PC-3 (cell line): ENCODE results near the gene TTLL1.

ENCODE experiments used
- EZH2 ChIP-seq: fragments of 300-600 bp; sonication (generic); IDR thresholded peaks from one replicate; pipeline ENCODE4 v1.6.1; 2017; ENCODE audit warnings: antibody characterized with exemption, mild to moderate bottlenecking, low read length; ENCODE audit not compliant: unreplicated experiment
- EZH2phosphoT487 ChIP-seq: fragments of 300-600 bp; sonication (generic); IDR thresholded peaks from 2 replicates; pipeline ENCODE4 v1.6.1; 2018; ENCODE audit warnings: mild to moderate bottlenecking, antibody characterized with exemption, low read length, borderline replicate concordance
- TF ChIP-seq, protein P1 (sequence below): fragments of 300-600 bp; sonication (generic); conservative IDR thresholded peaks from 2 replicates; pipeline ENCODE4 v1.5.1; 2017; ENCODE audit warnings: antibody characterized with exemption, low read depth, mild to moderate bottlenecking, low read length

DNA sequence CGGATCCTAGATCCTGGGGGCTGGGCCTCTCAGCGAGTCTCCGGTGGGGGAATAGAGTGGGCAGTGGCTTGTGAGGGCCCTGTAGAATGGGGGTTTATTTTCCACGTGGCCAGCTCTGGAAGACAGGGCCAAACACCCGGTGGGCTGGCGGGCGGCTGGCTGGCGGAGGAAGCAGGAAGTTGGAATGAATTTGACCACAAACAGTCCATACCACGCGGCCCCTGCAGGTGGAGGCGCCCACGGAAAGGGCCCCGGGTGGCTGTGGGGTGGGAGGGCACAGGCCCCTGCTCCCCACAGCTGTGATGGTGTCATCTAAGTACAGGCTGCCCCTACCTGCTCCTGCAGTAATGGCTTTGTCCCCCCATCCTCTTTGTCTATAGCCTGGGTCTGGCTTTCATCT is 38.9 kb upstream of the TTLL1 start:
- TF ChIP-seq EZH2 (no peak), EZH2phosphoT487 (no peak)
- TF ChIP-seq, protein P1, sequence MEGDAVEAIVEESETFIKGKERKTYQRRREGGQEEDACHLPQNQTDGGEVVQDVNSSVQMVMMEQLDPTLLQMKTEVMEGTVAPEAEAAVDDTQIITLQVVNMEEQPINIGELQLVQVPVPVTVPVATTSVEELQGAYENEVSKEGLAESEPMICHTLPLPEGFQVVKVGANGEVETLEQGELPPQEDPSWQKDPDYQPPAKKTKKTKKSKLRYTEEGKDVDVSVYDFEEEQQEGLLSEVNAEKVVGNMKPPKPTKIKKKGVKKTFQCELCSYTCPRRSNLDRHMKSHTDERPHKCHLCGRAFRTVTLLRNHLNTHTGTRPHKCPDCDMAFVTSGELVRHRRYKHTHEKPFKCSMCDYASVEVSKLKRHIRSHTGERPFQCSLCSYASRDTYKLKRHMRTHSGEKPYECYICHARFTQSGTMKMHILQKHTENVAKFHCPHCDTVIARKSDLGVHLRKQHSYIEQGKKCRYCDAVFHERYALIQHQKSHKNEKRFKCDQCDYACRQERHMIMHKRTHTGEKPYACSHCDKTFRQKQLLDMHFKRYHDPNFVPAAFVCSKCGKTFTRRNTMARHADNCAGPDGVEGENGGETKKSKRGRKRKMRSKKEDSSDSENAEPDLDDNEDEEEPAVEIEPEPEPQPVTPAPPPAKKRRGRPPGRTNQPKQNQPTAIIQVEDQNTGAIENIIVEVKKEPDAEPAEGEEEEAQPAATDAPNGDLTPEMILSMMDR, result no peak
